ENCODE results near the gene COL20A1. TPM values are rescaled to one million over a fixed set of nuclear protein-coding genes. Genes with fewer than 3 reads are reported as not detected.

Gene COL20A1
- total RNA-seq, 1 experiment from 2014 or later, result 3.1 TPM

GRCh38 chr20:63325021-63325471 is 32.1 kb downstream of the COL20A1 start:
- Histone ChIP-seq H3K79me2 (ENCODE audit: low read length) (no peaks in the 10 kb centered on the region), H2AFZ (ENCODE audit: low read length) (no peak overlapping the region), H3K9me2 (replicated peaks; ENCODE audit: insufficient read depth, low read length) (no peaks in the 10 kb centered on the region), H3K4me2 (ENCODE audit: low read depth, low read length, poor library complexity, severe bottlenecking) (no peak overlapping the region), H3K4me1 (ENCODE audit: low read length) (no peaks in the 10 kb centered on the region), H4K20me1 (ENCODE audit: insufficient read depth, low read depth, low read length) (no peaks in the 10 kb centered on the region), H3K36me3 (ENCODE audit: insufficient read depth, low read length) (no peaks in the 10 kb centered on the region), H3K27ac (ENCODE audit: low read length) (no peak overlapping the region), H3K9me3 (ENCODE audit: low read length) (no peaks in the 10 kb centered on the region), H3K9ac (ENCODE audit: low read length) (no peak overlapping the region), H3K27me3 (ENCODE audit: low read length) (no peaks in the 10 kb centered on the region), H3K4me3 (ENCODE audit: low read length) (no peak overlapping the region)
- DNase-seq, result no peak

GRCh38 chr20:63325554-63326313 is 32.7 kb downstream of the COL20A1 start:
- no peak overlapping the region for H3K27ac ChIP-seq (ENCODE audit: low read length)
- no peaks in the 10 kb centered on the region for H3K27me3 ChIP-seq (ENCODE audit: low read length)
- no peak overlapping the region for H3K4me3 ChIP-seq (ENCODE audit: low read length)
- H2AFZ ChIP-seq (ENCODE audit: low read length), result no peak overlapping the region
- H3K9me2 ChIP-seq (replicated peaks; ENCODE audit: insufficient read depth, low read length), result no peaks in the 10 kb centered on the region
- no peak for DNase-seq
- no peaks in the 10 kb centered on the region for H3K9me3 ChIP-seq (ENCODE audit: low read length)
- H3K9ac ChIP-seq (ENCODE audit: low read length), result no peak overlapping the region
- no peaks in the 10 kb centered on the region for H4K20me1 ChIP-seq (ENCODE audit: insufficient read depth, low read depth, low read length)
- H3K4me1 ChIP-seq (ENCODE audit: low read length), result no peaks in the 10 kb centered on the region
- H3K4me2 ChIP-seq (ENCODE audit: low read depth, low read length, poor library complexity, severe bottlenecking), result no peak overlapping the region
- no peaks in the 10 kb centered on the region for H3K79me2 ChIP-seq (ENCODE audit: low read length)
- H3K36me3 ChIP-seq (ENCODE audit: insufficient read depth, low read length), result no peaks in the 10 kb centered on the region

DNA sequence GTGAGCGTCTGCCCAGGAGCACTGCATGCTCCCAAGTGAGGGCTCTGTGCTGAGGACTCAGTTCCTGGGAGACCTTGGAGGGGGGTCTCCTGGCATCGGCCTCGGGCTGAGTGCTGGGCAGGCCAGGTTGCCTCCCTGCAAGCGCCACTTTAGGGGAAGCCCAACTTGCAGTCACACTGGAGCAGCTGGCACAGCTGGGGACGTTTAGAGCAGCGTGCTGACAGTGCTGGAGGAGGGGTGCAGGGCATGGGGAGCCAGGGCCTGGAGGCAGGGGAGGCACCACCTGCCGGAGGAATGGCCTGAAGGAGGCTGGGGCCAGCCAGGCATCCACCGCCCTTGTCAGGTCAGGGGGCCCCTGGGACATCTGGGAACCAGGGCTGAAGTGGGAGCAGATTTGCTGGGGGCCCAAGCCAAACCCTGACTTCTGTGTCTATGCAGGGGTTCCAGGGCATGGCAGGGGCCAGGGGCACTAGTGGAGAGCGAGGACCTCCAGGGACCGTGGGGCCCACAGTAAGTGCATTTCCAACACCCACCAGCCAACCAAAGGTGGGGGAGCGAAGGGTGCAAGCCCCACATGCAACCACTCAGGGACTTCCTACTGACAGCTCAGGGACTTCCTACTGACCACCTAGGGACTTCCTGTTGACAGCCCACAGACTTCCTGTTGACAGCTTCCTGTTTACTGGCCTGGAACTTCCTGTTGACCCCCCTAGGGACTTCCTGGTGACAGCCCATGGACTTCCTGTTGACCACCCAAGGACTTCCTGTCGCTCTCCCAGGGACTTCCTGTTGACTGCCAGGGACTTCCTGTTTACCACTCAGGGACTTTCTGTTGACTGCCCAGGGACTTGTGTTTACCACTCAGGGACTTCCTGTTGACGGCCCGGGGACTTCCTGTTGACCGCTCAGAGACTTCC is 33.6 kb downstream of the COL20A1 start:
- H3K27ac ChIP-seq (ENCODE audit: low read length), result no peak overlapping the region
- H3K4me3 ChIP-seq (ENCODE audit: low read length), result no peak overlapping the region

GRCh38 chr20:63327231-63327745 is 34.3 kb downstream of the COL20A1 start:
- H3K9ac ChIP-seq (ENCODE audit: low read length), result no peak overlapping the region
- DNase-seq, result no peak
- no peaks in the 10 kb centered on the region for H3K79me2 ChIP-seq (ENCODE audit: low read length)
- H2AFZ ChIP-seq (ENCODE audit: low read length), result no peak overlapping the region
- no peaks in the 10 kb centered on the region for H4K20me1 ChIP-seq (ENCODE audit: insufficient read depth, low read depth, low read length)
- H3K27ac ChIP-seq (ENCODE audit: low read length), result no peak overlapping the region
- H3K4me1 ChIP-seq (ENCODE audit: low read length), result no peaks in the 10 kb centered on the region
- no peaks in the 10 kb centered on the region; the same call in 1 of the 2 replicates for H3K9me3 ChIP-seq (ENCODE audit: low read length)
- no peaks in the 10 kb centered on the region for H3K9me2 ChIP-seq (replicated peaks; ENCODE audit: insufficient read depth, low read length)
- H3K4me3 ChIP-seq (ENCODE audit: low read length), result no peak overlapping the region
- no peaks in the 10 kb centered on the region for H3K36me3 ChIP-seq (ENCODE audit: insufficient read depth, low read length)
- H3K27me3 ChIP-seq (ENCODE audit: low read length), result no peaks in the 10 kb centered on the region
- no peak overlapping the region for H3K4me2 ChIP-seq (ENCODE audit: low read depth, low read length, poor library complexity, severe bottlenecking)

More for the DNA sequence above, 33.6 kb downstream of the COL20A1 start:
- Histone ChIP-seq H3K79me2 (ENCODE audit: low read length) (no peaks in the 10 kb centered on the region), H3K36me3 (ENCODE audit: insufficient read depth, low read length) (no peaks in the 10 kb centered on the region), H3K9me3 (ENCODE audit: low read length) (no peaks in the 10 kb centered on the region; the same call in 1 of the 2 replicates), H4K20me1 (ENCODE audit: insufficient read depth, low read depth, low read length) (no peaks in the 10 kb centered on the region), H2AFZ (ENCODE audit: low read length) (no peak overlapping the region), H3K9ac (ENCODE audit: low read length) (no peak overlapping the region), H3K27me3 (ENCODE audit: low read length) (no peaks in the 10 kb centered on the region), H3K9me2 (replicated peaks; ENCODE audit: insufficient read depth, low read length) (no peaks in the 10 kb centered on the region), H3K4me2 (ENCODE audit: low read depth, low read length, poor library complexity, severe bottlenecking) (no peak overlapping the region), H3K4me1 (ENCODE audit: low read length) (no peaks in the 10 kb centered on the region)
- DNase-seq, result no peak

DNA sequence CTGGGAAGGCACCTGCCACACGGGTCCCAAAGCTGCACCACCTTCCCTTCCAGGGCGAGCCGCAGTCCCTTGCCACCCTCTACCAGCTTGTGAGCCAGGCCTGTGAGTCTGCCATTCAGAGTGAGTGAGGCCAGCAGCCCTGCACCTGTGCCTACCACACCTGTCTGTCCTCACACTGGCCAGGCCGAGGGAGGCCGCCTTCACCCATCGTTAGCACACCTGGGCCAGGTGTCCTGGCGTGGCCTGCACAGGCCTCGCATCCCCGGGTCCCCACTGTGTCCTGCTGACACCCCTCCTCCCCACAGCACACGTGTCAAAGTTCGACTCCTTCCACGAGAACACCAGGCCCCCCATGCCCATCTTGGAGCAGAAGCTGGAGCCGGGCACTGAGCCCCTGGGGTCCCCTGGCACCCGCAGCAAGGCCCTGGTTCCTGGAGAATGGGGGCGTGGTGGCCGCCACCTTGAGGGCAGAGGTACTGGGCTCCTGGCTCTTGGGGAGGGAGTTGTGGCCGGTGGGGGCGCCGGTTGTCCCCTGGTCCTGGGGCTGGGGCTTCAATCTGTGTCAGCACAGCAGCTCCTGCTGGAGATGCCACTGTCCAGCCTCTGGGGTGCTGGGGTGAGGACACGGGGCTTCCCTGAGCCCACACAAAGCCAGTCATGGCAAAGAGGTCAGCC is 35.2 kb downstream of the COL20A1 start:
- H2AFZ ChIP-seq (ENCODE audit: low read length), result no peak overlapping the region
- H3K4me3 ChIP-seq (ENCODE audit: low read length), result no peak overlapping the region
- no peaks in the 10 kb centered on the region for H3K9me2 ChIP-seq (replicated peaks; ENCODE audit: insufficient read depth, low read length)
- H3K9ac ChIP-seq (ENCODE audit: low read length), result no peak overlapping the region
- no peaks in the 10 kb centered on the region for H3K4me1 ChIP-seq (ENCODE audit: low read length)
- DNase-seq, result no peak
- H4K20me1 ChIP-seq (ENCODE audit: insufficient read depth, low read depth, low read length), result no peaks in the 10 kb centered on the region
- H3K27ac ChIP-seq (ENCODE audit: low read length), result no peak overlapping the region
- H3K4me2 ChIP-seq (ENCODE audit: low read depth, low read length, poor library complexity, severe bottlenecking), result no peak overlapping the region
- no peaks in the 10 kb centered on the region for H3K36me3 ChIP-seq (ENCODE audit: insufficient read depth, low read length)
- no peaks in the 10 kb centered on the region for H3K79me2 ChIP-seq (ENCODE audit: low read length)
- H3K27me3 ChIP-seq (ENCODE audit: low read length), result no peaks in the 10 kb centered on the region
- no peaks in the 10 kb centered on the region; the same call in 1 of the 2 replicates for H3K9me3 ChIP-seq (ENCODE audit: low read length)

GRCh38 chr20:63328718-63329275 is 35.8 kb downstream of the COL20A1 start:
- Histone ChIP-seq H3K9me3 (ENCODE audit: low read length) (no peaks in the 10 kb centered on the region; the same call in 1 of the 2 replicates), H3K4me2 (ENCODE audit: low read depth, low read length, poor library complexity, severe bottlenecking) (no peak overlapping the region), H3K9ac (ENCODE audit: low read length) (no peak overlapping the region), H3K27me3 (ENCODE audit: low read length) (no peaks in the 10 kb centered on the region), H2AFZ (ENCODE audit: low read length) (no peak overlapping the region), H3K9me2 (replicated peaks; ENCODE audit: insufficient read depth, low read length) (no peaks in the 10 kb centered on the region), H4K20me1 (ENCODE audit: insufficient read depth, low read depth, low read length) (no peaks in the 10 kb centered on the region), H3K4me3 (ENCODE audit: low read length) (no peak overlapping the region), H3K36me3 (ENCODE audit: insufficient read depth, low read length) (no peaks in the 10 kb centered on the region), H3K4me1 (ENCODE audit: low read length) (no peaks in the 10 kb centered on the region), H3K79me2 (ENCODE audit: low read length) (no peaks in the 10 kb centered on the region), H3K27ac (ENCODE audit: low read length) (no peak overlapping the region)
- no peak for DNase-seq

GRCh38 chr20:63329331-63330083 is 36.5 kb downstream of the COL20A1 start:
- H3K4me2 ChIP-seq (ENCODE audit: low read depth, low read length, poor library complexity, severe bottlenecking), result no peak overlapping the region
- H4K20me1 ChIP-seq (ENCODE audit: insufficient read depth, low read depth, low read length), result no peaks in the 10 kb centered on the region
- H3K36me3 ChIP-seq (ENCODE audit: insufficient read depth, low read length), result no peaks in the 10 kb centered on the region
- H2AFZ ChIP-seq (ENCODE audit: low read length), result no peak overlapping the region
- no peak overlapping the region for H3K4me3 ChIP-seq (ENCODE audit: low read length)
- no peaks in the 10 kb centered on the region for H3K27me3 ChIP-seq (ENCODE audit: low read length)
- no peaks in the 10 kb centered on the region for H3K79me2 ChIP-seq (ENCODE audit: low read length)
- no peaks in the 10 kb centered on the region; the same call in 1 of the 2 replicates for H3K9me3 ChIP-seq (ENCODE audit: low read length)
- DNase-seq, result no peak
- no peaks in the 10 kb centered on the region for H3K4me1 ChIP-seq (ENCODE audit: low read length)
- H3K9me2 ChIP-seq (replicated peaks; ENCODE audit: insufficient read depth, low read length), result no peaks in the 10 kb centered on the region
- H3K9ac ChIP-seq (ENCODE audit: low read length), result no peak overlapping the region
- no peak overlapping the region for H3K27ac ChIP-seq (ENCODE audit: low read length)

Measured in Karpas-422 (cell line).